Tibial artery (tissue), 4 donors: ENCODE results near the gene RALGPS1.

Experiments
- DNase-seq, 2 donors: peaks; one replicate each; pipeline ENCODE4 v3.0.0-alpha.2; 2019
- H3K27ac ChIP-seq, 2 donors: fragments of 200-600 bp; sonication (generic) in 1 of 2; 1 replicate in 1 of 2; 2 replicates in 1 of 2; pipeline ENCODE4 v1.5.1; 2018 to 2019; ENCODE audit warnings: mild to moderate bottlenecking in 1 of 2
- H3K27me3 ChIP-seq, 2 donors: fragments of 200-600 bp; sonication (generic) in 1 of 2; one replicate each; pipeline versions ENCODE4 v1.5.1 to v1.6.0; 2016 to 2019
- H3K36me3 ChIP-seq, 3 donors: fragments of 200-600 bp; sonication (generic) in 2 of 3; one replicate each; pipeline ENCODE4 v1.5.1; 2016 to 2019; ENCODE audit warnings: mild to moderate bottlenecking in 2 of 3
- H3K4me1 ChIP-seq, 4 donors: fragments of 200-600 bp; sonication (generic) in 2 of 4; 1 replicate in 3 of 4; 2 replicates in 1 of 4; pipeline ENCODE4 v1.5.1; 2016 to 2019
- H3K4me3 ChIP-seq, 2 donors: fragments of 200-600 bp; sonication (generic) in 1 of 2; 1 replicate in 1 of 2; 2 replicates in 1 of 2; pipeline ENCODE4 v1.5.1; 2018 to 2019; ENCODE audit warnings: mild to moderate bottlenecking in 2 of 2
- H3K9me3 ChIP-seq, 3 donors: fragments of 200-600 bp; sonication (generic) in 1 of 3; one replicate each; pipeline ENCODE4 v1.5.1; 2016 to 2019
- intact Hi-C: fragments of 100-400 bp; cut with DNase I; formaldehyde crosslinking; loops from one replicate; pipeline ENCODE4 v1.15.0; 2023; ENCODE audit warnings: low total_unique reads
- TF ChIP-seq, protein P1 (sequence below), 2 experiments: fragments of 200-600 bp in 1 of 2; fragments of 450-650 bp in 1 of 2; IDR thresholded peaks; one replicate each; pipeline ENCODE4 v1.5.1; 2017 to 2019; ENCODE audit warnings: antibody characterized with exemption in 2 of 2, mild to moderate bottlenecking in 1 of 2, moderate library complexity in 1 of 2

RALGPS1 gene

GRCh38 chr9:127140181-127140580 is 225.6 kb downstream of the RALGPS1 start:
- TF ChIP-seq, protein P1, sequence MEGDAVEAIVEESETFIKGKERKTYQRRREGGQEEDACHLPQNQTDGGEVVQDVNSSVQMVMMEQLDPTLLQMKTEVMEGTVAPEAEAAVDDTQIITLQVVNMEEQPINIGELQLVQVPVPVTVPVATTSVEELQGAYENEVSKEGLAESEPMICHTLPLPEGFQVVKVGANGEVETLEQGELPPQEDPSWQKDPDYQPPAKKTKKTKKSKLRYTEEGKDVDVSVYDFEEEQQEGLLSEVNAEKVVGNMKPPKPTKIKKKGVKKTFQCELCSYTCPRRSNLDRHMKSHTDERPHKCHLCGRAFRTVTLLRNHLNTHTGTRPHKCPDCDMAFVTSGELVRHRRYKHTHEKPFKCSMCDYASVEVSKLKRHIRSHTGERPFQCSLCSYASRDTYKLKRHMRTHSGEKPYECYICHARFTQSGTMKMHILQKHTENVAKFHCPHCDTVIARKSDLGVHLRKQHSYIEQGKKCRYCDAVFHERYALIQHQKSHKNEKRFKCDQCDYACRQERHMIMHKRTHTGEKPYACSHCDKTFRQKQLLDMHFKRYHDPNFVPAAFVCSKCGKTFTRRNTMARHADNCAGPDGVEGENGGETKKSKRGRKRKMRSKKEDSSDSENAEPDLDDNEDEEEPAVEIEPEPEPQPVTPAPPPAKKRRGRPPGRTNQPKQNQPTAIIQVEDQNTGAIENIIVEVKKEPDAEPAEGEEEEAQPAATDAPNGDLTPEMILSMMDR (IDR thresholded peaks at IDR 0.05), result no peak
- intact Hi-C loops, result no loop called here
- DNase-seq, result peak in 1 of 2 donors; percentile 31

DNA sequence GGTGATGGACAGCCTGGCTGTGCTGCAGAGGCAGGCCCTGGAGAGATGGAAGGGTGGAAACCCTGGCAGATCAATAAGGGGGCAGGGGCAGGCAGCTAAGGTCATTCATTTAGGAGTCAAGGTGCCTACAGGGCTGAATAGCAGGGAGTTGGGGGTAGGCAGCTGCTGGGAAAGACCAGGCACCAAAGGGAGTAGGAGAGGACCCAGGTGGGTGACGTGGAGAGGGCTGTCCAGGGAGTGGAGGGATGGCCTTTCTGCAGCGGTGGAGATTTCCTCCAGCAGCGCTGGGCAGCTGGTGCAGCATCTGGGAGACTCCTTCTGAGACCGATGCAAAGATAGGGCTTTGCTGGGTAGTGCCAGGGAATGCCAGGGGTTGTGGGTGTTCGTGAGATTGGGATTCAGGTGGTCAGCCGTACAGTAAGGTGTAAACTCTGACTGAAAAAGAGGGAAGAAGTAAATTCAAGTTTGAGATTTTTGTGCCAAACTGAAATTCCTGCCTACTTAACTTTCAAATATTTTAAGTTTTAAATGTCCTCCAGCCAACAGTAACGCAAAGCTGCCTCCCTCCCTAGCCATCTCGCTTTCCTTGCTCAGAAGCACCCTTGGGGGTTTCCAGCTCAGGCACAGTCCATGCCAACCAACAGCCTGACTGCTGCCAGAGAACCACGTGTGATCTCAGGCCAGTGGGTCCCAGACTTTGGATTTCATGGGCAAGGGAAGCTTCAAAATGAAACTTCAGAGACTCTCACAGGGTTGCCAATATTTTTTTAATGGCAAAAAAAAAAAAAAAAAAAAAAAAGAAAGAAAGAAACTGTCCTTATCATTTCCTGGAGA is 226.5 kb downstream of the RALGPS1 start:
- DNase-seq, result peak in 1 of 2 donors; percentile 72
- Histone ChIP-seq H3K4me3 (no peak overlapping the region), H3K27me3 (no peaks in the 10 kb centered on the region), H3K36me3 (no peaks in the 10 kb centered on the region), H3K27ac (peak overlapping the region; percentile 29 to 42), H3K9me3 (no peaks in the 10 kb centered on the region), H3K4me1 (peaks cover 0 to 28% (median 18%) of the 10 kb centered on the region in 4 donors)
- TF ChIP-seq, protein P1 (IDR thresholded peaks at IDR 0.05), result no peak
- intact Hi-C loops, result no loop called here

More at GRCh38 chr9:127140181-127140580, 225.6 kb downstream of the RALGPS1 start:
- Histone ChIP-seq H3K4me3 (no peak overlapping the region), H3K9me3 (no peaks in the 10 kb centered on the region), H3K36me3 (no peaks in the 10 kb centered on the region), H3K27ac (no peak overlapping the region), H3K27me3 (no peaks in the 10 kb centered on the region), H3K4me1 (peaks cover 0 to 36% (median 26%) of the 10 kb centered on the region in 4 donors)

GRCh38 chr9:127142291-127142690 is 227.7 kb downstream of the RALGPS1 start:
- no peak overlapping the region for H3K27ac ChIP-seq
- no peak overlapping the region for H3K4me3 ChIP-seq
- no peaks in the 10 kb centered on the region for H3K36me3 ChIP-seq
- TF ChIP-seq, protein P1 (IDR thresholded peaks at IDR 0.05), result no peak
- H3K4me1 ChIP-seq, result peaks cover 0 to 17% (median 11%) of the 10 kb centered on the region in 4 donors
- peak in 1 of 2 donors; percentile 34 for DNase-seq
- H3K27me3 ChIP-seq, result no peaks in the 10 kb centered on the region
- no peaks in the 10 kb centered on the region for H3K9me3 ChIP-seq
- intact Hi-C loops, result no loop called here

DNA sequence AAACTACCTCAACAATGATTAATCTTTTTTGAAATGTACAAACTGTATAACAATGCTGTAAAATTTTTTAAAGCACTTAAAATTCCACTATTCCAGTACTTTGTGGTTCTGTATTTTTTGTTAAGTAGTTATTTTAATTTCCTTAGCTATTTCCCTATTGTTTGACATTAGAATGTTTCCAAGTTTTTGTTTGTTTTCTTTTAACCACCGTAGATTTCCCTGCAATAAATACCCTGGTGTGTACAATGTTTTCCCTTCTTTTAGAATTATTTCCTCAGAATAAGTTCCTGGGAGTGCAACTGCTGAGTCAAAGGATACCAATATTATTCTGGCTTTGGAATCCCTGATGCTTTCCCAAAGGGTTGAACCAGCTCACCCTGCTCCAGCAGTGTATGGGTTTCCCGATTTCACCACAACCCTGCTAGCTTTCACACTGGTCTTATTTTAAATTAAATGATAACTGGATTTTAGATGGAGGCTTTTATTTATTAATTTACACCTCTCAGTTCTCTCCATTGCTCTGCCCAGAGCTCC is 228.4 kb downstream of the RALGPS1 start:
- H3K27ac ChIP-seq, result no peak overlapping the region
- no peaks in the 10 kb centered on the region for H3K36me3 ChIP-seq
- no peak for DNase-seq
- no peaks in the 10 kb centered on the region for H3K9me3 ChIP-seq
- H3K4me1 ChIP-seq, result peaks cover 0 to 17% (median 11%) of the 10 kb centered on the region in 4 donors
- intact Hi-C loops, result no loop called here
- no peak overlapping the region for H3K4me3 ChIP-seq
- no peaks in the 10 kb centered on the region for H3K27me3 ChIP-seq
- TF ChIP-seq, protein P1 (IDR thresholded peaks at IDR 0.05), result no peak

DNA sequence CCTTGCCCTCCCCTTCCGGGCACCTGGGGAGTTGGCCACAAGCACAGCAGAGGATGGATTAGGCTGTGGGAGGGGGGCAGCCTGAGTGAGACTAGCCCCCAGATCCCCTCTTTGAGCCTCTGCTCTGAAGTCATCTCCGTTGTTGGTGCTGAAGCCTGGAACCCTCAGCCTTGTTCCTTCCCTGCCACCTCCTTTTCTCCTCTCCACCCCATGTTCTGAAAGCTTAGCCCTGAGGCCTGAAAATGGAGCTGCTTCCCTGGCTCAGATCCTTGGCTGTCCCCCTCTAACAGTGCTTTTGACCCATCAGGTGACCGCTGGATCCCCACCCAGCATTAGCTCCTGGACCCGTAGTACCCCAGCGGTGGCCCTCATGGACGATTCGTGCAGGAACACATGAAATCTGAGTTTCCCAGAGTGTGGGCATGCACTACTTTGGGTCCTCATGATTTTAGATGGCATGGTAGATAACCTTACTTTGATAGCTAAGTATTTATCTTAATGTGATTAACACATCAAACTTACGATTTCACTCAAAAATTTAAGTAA is 229.4 kb downstream of the RALGPS1 start:
- Histone ChIP-seq H3K27ac (no peak overlapping the region), H3K27me3 (no peaks in the 10 kb centered on the region), H3K4me3 (no peak overlapping the region), H3K36me3 (no peaks in the 10 kb centered on the region), H3K4me1 (peaks cover 0 to 17% (median 9%) of the 10 kb centered on the region in 4 donors), H3K9me3 (no peaks in the 10 kb centered on the region)
- intact Hi-C loops, result no loop called here
- DNase-seq, result no peak
- TF ChIP-seq, protein P1 (IDR thresholded peaks at IDR 0.05), result no peak
